Breast epithelium (tissue), 3 donors: Measurements from ENCODE around the gene CD55.

Experiments
- POLR2AphosphoS5 ChIP-seq, 3 donors: sonication (generic); formaldehyde crosslinking; IDR thresholded peaks; one replicate each; pipeline ENCODE4 v1.6.1; 2017; ENCODE audit warnings: antibody characterized with exemption in 3 of 3
- TF ChIP-seq, protein P1 (sequence below), 3 donors: fragments of 450-650 bp; IDR thresholded peaks; one replicate each; pipeline ENCODE4 v1.5.1; 2016 to 2017; ENCODE audit warnings: antibody characterized with exemption in 3 of 3, mild to moderate bottlenecking in 3 of 3, moderate library complexity in 3 of 3

DNA sequence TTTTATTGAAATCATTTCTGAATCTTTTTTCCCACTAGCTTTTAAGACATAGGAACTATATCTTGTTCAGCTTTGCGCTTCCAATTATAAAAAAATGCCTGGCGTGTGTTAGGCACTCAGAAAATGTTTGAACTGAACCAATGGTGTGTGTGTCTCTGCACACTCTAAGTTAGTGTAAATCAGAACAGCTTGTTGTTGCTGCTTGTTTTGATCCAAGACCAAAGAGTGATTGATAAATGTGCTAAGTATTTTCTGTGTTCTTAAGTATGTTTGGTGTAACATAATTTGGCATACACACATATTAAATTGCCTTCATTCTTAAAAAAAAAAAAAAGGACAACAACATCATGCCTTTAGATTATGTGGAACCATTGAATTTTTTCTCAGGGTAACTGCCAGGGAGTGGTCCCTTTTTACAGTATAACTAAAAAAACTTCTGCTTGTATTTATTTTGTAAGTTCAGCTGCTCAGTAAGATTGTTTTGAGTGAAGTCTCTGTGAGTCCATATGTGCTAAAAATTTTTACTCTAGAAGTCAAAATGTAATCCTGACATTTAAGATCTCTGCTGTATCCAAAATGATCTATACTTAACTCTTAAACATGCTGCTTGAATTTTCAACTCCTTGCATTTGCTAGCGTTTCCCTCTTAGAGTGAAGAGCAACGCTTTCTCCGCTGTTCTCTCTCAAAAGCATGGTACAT is 8.7 kb downstream of the CD55 start:
- TF ChIP-seq POLR2AphosphoS5 (IDR thresholded peaks at IDR 0.05): no peak
- TF ChIP-seq, protein P1, sequence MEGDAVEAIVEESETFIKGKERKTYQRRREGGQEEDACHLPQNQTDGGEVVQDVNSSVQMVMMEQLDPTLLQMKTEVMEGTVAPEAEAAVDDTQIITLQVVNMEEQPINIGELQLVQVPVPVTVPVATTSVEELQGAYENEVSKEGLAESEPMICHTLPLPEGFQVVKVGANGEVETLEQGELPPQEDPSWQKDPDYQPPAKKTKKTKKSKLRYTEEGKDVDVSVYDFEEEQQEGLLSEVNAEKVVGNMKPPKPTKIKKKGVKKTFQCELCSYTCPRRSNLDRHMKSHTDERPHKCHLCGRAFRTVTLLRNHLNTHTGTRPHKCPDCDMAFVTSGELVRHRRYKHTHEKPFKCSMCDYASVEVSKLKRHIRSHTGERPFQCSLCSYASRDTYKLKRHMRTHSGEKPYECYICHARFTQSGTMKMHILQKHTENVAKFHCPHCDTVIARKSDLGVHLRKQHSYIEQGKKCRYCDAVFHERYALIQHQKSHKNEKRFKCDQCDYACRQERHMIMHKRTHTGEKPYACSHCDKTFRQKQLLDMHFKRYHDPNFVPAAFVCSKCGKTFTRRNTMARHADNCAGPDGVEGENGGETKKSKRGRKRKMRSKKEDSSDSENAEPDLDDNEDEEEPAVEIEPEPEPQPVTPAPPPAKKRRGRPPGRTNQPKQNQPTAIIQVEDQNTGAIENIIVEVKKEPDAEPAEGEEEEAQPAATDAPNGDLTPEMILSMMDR (IDR thresholded peaks at IDR 0.05): no peak
